GM21825 (cell line): Measurements from ENCODE around the gene BRINP1.

ENCODE experiments used
- ATAC-seq: cut with Tn5 transposase; IDR thresholded peaks from one replicate; pipeline ENCODE4 v1.9.1; 2021; ENCODE audit warnings: mild to moderate bottlenecking, moderate library complexity; ENCODE audit not compliant: unreplicated experiment

The BRINP1 gene, protein sequence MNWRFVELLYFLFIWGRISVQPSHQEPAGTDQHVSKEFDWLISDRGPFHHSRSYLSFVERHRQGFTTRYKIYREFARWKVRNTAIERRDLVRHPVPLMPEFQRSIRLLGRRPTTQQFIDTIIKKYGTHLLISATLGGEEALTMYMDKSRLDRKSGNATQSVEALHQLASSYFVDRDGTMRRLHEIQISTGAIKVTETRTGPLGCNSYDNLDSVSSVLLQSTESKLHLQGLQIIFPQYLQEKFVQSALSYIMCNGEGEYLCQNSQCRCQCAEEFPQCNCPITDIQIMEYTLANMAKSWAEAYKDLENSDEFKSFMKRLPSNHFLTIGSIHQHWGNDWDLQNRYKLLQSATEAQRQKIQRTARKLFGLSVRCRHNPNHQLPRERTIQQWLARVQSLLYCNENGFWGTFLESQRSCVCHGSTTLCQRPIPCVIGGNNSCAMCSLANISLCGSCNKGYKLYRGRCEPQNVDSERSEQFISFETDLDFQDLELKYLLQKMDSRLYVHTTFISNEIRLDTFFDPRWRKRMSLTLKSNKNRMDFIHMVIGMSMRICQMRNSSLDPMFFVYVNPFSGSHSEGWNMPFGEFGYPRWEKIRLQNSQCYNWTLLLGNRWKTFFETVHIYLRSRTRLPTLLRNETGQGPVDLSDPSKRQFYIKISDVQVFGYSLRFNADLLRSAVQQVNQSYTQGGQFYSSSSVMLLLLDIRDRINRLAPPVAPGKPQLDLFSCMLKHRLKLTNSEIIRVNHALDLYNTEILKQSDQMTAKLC

DNA sequence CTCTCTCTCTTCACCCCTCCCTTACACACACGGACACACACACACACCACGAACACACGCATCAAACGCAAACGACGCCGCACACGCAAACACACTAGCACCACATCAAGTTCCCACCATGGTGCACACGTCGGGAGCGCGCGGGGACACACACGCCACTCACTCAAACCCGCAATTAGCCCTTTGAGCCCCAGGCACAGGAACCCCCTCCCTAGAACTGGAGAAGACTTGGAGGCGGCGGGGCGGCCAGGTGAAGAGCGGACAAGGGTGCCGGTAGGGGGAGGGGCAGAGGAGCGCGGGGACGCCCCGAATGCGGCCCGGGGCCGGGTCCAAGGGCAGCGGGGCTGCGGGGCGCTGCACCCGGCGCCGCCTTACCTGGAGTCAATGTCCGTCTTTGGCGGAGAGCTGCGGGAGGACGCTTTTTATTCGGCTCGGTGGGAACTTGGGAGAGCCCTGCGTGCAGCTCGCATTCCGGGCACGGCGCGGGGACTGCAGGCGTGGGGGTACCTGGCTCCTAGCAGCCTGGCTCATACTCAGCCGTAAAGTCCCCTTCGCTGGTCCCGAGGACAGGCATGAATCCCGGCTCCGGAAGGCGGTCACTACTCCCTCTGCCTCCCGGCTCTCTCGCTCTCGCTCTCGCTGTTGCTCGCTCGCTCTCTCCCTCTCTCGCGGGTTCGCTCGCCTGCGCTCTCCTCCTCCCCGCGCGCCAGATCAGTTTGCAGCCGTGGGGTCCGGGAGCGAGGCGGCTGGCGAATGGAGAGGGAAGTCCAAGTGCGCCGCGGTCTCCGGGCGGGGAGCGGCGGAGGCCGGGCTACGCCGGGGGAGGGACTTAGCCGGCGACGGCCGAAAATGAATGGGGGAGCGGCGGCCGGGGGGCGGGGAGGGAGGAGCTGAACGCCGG lies at the start of gene BRINP1:
BRINP1 (minus strand) TSS at position 755 of the 901 bp plus-strand sequence. CDS start 56,080 bp downstream, outside the sequence.
- no peak for ATAC-seq

DNA sequence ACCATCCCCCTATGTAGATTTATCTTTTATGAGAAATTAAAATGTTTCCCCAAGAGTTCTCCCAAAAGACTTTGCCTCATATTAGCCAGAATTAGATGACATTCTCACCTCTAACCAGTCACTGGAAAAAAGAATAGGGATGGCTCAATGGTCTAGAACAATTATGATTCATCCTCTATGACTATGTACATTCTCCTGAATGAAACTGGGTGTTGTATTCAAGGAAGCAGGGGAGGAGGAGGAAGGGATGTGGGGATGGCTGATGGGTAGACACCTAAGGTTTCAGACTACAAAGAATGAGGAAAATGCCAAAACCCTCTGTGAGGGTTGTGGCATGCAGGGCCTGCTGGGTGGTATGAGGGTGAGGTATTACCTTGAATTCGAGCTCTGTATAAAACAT lies 49.5 kb upstream of the BRINP1 start:
- ATAC-seq, result no peak

DNA sequence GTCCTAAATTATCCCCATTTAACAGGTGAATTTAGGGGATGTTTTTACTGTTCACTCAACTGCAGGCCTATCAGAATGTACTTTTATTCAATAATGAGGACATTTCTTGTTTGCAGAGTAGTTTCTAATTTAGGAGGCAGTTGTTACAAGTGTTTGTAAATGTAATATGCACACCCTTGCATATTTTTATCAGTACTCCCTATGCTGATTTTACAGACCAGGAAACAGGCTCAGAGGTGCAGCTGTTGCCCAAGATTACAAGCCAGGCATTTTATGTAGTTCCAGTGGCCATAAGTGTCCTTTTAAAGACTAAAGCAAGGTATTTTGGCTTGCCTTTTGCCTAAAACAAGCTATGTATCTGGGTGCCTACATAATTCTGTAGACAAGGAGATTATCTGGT lies 47.6 kb upstream of the BRINP1 start:
- no peak for ATAC-seq

DNA sequence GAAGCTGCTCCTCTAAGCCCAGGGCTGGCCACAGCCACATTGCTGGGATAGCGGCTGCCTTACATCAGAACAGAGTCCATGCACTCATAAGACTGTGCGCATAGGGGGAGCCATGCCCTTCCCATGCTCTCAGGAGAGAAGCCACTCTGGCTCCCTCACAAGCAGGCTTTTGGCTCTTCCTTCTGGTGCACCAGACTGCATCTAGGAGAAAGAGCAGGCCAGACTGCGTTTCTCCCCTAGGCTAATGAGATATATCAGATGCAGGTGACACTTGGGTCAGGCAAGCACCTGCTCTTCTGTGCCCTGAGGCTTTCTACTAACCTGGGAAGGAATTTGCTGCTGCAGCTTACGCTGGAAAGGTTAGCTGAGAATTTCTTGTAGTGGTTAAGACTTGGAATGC lies 43.2 kb upstream of the BRINP1 start:
- ATAC-seq, result no peak

DNA sequence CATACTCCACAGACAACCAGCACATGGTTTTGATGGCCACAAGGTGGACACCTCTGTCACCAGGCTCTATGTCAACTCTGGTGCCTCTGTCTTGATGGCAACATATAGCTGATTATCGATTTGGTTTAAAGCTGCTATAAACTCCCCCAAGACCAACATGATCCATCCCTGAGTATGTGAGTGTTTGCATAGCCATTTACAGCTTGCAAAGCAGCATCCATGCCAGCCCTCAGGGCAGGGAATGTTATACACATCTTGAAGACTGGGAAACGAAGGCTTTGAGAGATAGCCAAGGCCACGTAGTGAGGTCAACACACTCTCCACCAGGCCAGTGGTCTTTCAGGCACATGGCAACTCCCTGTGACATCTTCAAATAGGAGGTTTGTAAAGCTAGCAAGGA lies 40.3 kb upstream of the BRINP1 start:
- no peak for ATAC-seq

DNA sequence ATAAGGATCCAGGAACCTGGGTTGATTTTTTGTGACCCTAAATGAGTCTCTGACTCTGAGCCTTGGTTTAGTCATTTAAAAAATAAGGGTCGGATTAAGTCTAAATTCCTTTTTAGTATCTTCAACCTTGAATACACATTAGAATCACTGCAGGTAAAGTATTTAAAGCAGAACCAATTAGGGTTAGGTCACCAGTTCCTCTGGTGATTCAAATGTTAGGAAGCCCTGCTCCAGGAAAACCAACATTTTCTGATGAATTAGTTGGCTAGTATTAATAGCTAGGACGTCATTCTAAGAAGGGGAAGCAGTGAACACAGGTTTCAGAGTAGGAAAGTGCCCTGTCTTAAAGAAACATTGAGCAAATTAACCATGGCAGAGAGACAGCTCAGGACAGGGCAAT lies 31.4 kb upstream of the BRINP1 start:
- ATAC-seq, result no peak

DNA sequence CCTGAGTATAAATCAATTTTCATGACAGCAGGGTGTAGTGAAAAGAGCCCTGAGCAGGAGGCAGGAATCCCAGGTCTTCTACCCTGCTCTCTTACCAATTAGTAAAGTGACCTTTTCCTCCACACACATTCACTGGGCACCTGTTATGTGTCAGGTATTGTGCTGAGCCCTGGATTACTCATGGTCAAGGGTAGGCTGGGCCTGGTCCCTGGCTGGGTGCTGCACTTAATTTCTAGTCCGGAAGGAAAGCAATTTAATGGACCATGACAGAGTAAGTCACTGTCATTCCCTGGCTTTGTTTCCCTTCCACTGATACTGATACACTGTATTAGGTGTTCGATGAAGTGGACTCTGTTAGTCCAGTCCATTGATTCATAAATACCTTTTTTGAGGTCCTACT lies 29.1 kb upstream of the BRINP1 start:
- ATAC-seq, result no peak

DNA sequence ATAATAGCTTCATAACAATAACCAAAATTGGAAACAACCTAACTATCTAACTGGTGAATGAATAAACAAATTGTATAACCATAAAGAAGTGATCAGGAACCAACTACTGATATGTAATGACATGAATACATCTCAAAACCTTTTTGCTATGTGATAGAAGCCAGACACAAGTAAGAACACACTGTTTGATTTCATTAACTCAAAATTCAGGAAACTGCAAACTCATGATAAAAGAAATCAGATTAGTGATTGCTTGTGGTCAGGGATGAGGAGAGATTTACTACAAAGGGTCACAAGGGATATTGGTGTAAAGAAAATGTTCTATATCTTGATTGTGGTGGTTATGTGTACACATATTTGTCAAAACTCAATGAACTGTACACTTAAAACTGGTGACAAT lies 22.6 kb upstream of the BRINP1 start:
- no peak for ATAC-seq

DNA sequence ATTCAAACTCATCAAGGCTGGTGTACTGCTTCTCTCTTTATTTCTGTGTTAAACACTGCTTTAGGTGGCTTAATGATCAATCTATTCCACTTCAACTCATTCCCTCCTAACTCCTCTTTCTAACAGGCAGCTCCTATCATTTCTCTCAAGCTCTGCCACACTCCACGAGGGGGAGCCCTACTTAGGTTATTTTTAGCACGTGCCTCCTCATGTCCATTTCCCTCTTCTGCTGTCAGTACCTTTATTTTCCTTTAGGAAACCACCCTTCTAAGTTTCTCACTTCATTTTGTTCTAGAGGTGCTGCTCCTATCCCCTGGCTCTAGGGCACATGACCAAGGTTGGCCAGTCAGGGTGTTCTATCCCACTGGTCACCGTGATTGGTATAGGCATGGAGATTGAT lies 6.7 kb upstream of the BRINP1 start:
- ATAC-seq, result no peak

DNA sequence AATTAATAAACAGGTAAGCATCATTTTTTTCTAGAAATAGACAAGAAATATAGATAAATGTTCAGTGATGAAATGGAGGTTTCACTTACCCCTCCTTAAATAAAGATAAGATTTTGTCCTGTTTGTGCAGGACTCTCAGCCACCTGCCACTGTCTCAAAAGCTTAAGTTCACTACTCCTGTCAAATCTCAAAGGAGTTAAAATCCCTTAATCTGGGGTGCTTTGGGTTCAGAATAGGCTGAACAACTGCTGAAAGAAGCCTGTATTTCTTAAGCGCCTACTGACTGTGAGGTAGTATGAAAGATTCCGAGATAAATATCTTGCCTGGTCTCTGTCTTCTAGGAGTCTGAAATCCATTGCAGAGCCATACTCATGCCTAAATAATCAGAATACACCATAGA lies 3.7 kb upstream of the BRINP1 start:
- no peak for ATAC-seq

DNA sequence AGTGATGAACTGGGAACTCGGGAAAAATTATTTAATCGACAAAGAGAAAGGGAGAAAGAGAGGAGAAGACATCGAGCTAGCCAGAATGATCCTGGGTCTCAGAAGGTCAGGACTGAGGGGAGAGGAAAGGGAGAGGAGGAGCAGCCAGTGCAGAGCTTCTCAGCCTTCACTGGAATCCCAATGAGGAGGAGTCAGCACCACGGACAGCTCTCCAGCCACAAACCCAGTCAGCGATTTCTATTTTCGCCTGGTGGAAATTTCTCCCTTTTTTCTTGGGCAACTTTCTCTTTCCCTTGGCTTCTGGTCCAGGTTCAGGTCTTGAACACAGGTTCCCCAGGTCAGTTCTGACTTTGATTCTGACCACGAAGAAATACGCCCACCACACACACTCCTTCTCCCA lies 1.6 kb upstream of the BRINP1 start:
- no peak for ATAC-seq

DNA sequence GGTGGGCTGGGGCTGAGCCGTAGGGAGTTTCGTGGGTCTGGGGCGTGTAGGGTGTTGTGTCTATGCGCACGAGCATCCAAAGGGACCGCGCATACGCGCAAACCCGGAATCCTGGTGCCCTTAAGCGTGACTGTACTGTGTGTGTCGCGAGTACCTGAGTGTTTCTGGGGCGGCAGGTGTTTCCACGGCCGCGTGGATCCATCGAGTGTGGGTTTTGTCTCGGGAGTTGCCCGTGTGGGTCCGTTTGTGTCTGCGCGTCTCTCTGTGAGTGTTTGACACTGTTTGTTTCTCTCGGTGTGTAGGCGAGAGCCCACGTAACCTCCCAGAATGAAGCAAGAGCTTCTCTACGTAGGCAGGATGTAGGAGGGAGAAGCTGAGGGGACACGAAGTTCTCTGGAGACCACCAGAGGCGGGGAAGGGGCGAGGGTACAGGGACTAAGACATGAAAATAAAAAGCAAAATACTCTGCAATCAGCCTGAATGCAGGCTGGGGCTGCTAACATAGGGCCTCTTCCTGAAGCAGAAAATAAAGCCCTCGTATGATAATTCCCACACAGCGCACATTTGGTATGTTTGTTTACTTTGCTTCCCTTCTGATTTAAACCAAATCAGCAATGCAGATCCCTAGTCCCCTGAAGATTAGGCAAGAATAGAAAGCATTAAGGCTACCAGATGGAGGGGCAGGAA lies 588 bp upstream of the BRINP1 start:
- ATAC-seq, result no peak

DNA sequence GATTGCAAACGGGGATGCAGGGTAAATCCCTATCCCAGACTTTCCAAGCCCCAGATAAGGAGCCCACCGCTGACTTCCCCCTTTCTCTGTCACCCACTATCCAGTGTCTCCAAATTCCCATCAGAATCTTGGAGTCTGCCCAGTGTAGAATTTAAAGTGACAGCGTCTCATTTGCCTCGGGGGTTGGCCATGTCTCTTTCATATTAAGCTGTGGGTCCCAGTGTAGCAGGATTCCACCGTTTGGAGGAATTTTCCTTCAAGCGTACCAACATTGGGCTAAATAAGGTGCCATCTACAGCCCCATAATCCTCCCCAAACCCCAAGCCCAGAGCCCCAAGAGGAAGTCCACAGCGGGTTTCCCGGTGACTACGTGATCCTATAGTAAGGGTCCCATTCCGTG lies 1.1 kb downstream of the BRINP1 start:
- ATAC-seq, result no peak

DNA sequence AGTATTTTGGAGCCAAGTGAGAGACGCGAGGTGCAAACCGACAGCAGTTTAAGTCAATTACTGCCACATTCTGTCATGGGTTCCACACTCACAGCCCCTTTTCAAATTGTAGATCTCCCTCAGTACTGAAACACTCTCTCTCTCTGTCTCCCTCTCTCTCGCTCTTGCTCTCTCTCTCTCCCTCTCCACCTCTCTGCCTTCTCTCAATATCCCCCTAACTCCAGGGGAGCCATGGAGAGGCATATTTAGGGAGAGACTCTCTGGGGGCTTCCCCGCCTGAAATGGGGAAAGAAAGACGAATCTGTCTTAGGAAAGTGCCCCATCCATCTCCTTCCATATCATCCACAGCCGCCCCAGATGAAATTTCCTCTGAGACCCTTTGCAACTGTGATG lies 1.6 kb downstream of the BRINP1 start:
- ATAC-seq, result no peak

DNA sequence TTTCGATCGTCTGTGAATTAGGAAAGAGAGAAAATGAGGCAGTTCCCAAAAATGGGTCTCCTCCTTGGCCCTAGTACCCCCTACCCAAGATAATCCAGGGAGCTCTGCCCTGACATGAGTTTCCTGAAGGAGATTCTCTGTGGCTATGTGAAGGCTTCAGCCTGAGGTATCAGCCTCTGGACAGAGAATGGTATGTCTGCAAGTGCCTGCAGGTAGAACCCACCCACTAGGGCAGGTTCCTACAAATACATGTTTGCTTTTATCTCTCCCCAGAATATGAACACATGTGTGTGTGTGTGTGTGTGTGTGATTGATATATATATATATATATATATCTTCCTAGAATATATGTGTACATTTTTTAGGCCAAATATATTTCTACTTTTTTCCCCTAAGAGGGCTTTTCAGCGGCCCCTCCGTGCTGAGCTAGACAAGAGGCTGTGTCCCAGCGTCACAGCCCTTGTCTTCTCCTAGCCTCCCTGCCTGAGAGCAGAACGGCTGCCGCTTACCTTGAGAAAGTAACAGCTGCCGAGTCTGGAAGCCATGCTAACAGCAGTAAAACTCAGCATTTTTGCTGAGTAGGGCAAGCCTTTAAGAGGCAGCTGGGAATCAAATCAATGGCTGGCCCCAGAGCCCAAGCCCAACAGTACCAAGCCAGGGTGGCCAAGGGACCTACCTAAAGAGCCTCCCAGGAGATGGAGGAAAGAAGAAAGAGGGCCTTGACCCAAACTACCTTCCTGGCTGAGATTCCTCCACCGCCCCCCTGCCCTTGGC lies 2.1 kb downstream of the BRINP1 start:
- no peak for ATAC-seq

DNA sequence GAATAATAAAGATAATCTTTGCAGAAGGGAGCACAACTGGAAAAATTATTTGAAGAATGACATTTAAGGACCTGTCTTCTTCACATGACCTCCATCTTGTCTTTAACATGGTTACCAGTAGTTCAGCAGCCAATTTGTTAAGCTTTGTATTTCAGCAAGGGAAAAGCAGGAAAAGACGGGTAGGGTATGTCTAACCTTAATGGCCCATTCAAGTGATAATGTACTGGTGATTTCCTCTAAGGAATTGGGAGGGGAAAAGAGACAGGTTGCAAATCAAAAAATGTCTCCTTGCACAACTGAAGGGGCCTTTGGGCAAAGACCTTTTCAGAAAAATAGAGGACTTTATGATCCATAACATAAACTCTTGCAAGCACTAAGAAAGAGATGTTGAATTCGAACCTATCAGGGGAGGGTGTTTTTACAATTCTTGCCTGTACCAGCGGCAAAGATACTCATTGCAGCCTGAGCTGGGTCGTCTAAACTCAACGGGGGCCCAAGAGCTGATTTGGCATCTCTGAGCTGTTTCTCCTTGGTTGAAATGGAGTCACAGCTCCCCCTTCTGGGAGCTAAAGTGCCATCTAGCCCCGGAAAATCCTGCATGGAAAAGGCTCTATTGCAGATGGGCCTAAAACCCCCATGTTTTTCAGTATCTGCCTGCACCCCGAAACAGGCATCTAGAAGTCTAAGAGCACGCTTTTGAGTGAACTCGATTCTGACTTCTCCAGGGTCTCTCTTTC lies 3.8 kb downstream of the BRINP1 start:
- no peak for ATAC-seq

DNA sequence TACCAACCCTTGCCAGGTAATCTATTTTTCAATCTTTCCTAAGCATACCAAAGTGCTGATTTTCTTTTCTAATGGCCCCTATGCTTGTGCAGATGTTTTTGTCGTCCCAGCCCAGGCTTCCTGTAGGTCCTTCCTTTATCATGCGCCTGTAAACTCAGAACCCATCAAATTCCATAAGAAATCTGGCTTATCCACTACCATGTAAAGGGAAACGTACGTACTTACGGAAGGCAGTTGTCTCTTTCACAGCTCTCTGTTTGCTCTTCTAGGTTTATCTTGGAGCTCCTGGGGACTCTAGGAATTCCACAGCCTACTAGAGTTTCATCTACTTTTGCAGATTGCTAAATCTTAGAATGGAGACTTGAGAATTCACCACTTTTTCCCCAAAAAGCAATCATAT lies 9.0 kb downstream of the BRINP1 start:
- no peak for ATAC-seq

DNA sequence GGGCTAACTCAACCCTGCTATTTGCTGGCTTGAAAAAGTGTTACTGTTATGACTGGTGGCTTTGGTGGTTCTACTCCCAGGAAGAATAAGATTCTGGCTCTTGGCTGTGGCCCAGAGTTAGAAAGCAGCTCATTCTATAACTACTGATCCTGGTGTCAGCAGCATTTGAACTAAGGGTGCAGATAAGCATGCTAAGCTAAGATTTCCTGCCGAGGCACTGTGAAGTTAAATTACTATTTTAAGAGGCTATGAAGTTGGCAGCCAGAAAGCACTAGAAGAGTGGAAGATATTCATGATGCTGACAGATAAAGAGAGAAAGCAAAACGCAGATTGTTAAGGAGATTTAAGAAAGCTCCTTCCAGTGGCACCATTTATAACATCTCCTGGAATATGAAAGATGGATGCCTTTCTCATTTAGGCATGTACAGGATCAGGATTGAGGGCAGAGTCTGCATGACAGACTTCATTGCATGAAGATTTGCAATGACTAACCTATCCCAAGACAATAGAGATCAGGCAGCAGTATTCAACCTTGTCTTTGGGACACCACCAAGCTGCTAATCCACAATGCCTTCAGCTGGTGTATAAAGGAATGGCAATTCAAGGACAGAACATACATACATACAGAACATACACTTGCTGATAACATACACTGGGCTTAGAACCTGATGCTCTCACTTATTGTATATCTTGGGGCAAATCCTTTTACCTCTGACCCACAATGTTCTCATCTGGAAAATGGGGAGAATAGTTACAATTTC lies 11.7 kb downstream of the BRINP1 start:
- ATAC-seq, result no peak
